ENCODE data around the gene CBX2. TPM values are rescaled to one million over a fixed set of nuclear protein-coding genes. Genes with fewer than 3 reads are reported as not detected.

CBX2 gene
- total RNA-seq, 1 experiment from 2014 or later = 79.4 TPM

DNA sequence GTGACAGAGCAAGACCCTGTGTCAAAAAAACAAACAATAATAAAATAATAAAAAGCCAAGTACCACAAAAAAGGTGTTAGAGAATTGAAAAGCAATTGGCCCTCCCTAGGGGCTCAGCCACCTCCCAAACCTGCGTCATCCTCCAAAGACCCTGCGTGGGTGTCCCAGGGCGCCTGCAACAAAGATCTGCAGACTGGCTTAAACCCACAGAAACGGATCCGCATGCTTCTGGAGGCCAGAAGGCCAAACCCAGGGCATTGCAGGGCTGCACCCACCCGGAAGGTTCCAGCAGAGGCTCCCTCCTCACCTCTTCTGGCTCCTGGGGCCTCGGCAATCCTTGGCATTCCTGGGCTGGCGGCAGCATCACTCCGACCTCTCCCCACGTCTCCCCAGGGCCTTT is 45.7 kb upstream of the CBX2 start:
- DNase-seq = no peak
- H3K4ac ChIP-seq (ENCODE audit: low read depth, low read length) = no peak overlapping the region
- H3K36me3 Mint-ChIP-seq (ENCODE audit: insufficient read depth in 1 of 3, low read depth in 3 of 3) = no peaks in the 10 kb centered on the region; a peak in 1 of 7 replicates
- H2AFZ ChIP-seq (ENCODE audit: low read length) = no peak overlapping the region
- H3T11ph ChIP-seq (ENCODE audit: low read length) = no peak overlapping the region
- no peak overlapping the region for H2AK5ac ChIP-seq (ENCODE audit: insufficient read length, low read length)
- TF ChIP-seq, protein P1, sequence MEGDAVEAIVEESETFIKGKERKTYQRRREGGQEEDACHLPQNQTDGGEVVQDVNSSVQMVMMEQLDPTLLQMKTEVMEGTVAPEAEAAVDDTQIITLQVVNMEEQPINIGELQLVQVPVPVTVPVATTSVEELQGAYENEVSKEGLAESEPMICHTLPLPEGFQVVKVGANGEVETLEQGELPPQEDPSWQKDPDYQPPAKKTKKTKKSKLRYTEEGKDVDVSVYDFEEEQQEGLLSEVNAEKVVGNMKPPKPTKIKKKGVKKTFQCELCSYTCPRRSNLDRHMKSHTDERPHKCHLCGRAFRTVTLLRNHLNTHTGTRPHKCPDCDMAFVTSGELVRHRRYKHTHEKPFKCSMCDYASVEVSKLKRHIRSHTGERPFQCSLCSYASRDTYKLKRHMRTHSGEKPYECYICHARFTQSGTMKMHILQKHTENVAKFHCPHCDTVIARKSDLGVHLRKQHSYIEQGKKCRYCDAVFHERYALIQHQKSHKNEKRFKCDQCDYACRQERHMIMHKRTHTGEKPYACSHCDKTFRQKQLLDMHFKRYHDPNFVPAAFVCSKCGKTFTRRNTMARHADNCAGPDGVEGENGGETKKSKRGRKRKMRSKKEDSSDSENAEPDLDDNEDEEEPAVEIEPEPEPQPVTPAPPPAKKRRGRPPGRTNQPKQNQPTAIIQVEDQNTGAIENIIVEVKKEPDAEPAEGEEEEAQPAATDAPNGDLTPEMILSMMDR (conservative IDR thresholded peaks at IDR 0.05) = no peak
- no peak overlapping the region for H3K4me2 ChIP-seq (ENCODE audit: insufficient read depth, insufficient read length, low read length)
- H3K9me3 Mint-ChIP-seq = no peaks in the 10 kb centered on the region; a peak in 1 of 5 replicates
- H2BK5ac ChIP-seq (ENCODE audit: insufficient read length, low read length) = no peak overlapping the region
- no peak overlapping the region for H4K5ac ChIP-seq (ENCODE audit: insufficient read length, low read depth, low read length)
- no peak overlapping the region for H3K27ac ChIP-seq (ENCODE audit: insufficient read length, low read depth, low read length)
- H3K4me1 ChIP-seq (ENCODE audit: insufficient read depth, low read length) = no peaks in the 10 kb centered on the region
- no peak overlapping the region for H3K23ac ChIP-seq (ENCODE audit: insufficient read length, low read depth, low read length)
- H4K8ac ChIP-seq (replicated peaks; ENCODE audit: insufficient read length, low read depth, low read length) = no peak overlapping the region
- no peaks in the 10 kb centered on the region for H4K20me1 ChIP-seq (ENCODE audit: control insufficient read depth, insufficient read depth, insufficient read length)
- WGBS (ENCODE audit: extremely low coverage, insufficient read length, low lambda C conversion rate) = no CpG with 5 or more reads among the region's 10 CpGs
- no peak overlapping the region for H4K91ac ChIP-seq (ENCODE audit: insufficient read length, low read depth, low read length)
- H3K27me3 ChIP-seq (ENCODE audit: insufficient read depth, low read length) = no peaks in the 10 kb centered on the region; the same call in 1 of the 2 replicates
- H2BK20ac ChIP-seq (ENCODE audit: low read depth, low read length, poor library complexity, severe bottlenecking) = no peak overlapping the region
- peaks cover 3 to 8% of the 10 kb centered on the region in 2 experiments; a peak in 2 of 4 replicates for H3K4me1 Mint-ChIP-seq
- H3K27ac Mint-ChIP-seq = no peak overlapping the region
- H3K4me3 Mint-ChIP-seq = no peak overlapping the region
- no peaks in the 10 kb centered on the region for H3K9me3 ChIP-seq (ENCODE audit: control insufficient read depth, low read depth, low read length)
- H3K23me2 ChIP-seq (ENCODE audit: insufficient read length, low read depth, low read length, poor library complexity, severe bottlenecking) = no peaks in the 10 kb centered on the region
- H2BK15ac ChIP-seq (ENCODE audit: low read depth, low read length) = no peak overlapping the region
- H3K18ac ChIP-seq (ENCODE audit: insufficient read length, low read depth, low read length) = no peak overlapping the region
- H3K27me3 Mint-ChIP-seq (ENCODE audit: low read depth) = peaks cover 18% of the 10 kb centered on the region
- no peaks in the 10 kb centered on the region for H3K79me2 ChIP-seq (ENCODE audit: insufficient read depth, low read length)
- H2BK120ac ChIP-seq (ENCODE audit: low read depth, low read length, poor library complexity, severe bottlenecking) = no peak overlapping the region
- H2BK12ac ChIP-seq (ENCODE audit: insufficient read length, low read depth, low read length) = no peak overlapping the region
- no peak overlapping the region for H3K56ac ChIP-seq (ENCODE audit: insufficient read length, low read depth, low read length)
- H3K9ac ChIP-seq (ENCODE audit: extremely low read depth, insufficient read length, low read length) = no peak overlapping the region
- no peak overlapping the region; the same call in 1 of the 2 replicates for H3K14ac ChIP-seq (ENCODE audit: insufficient read depth, low read length)
- no peaks in the 10 kb centered on the region for H3K79me1 ChIP-seq (ENCODE audit: insufficient read depth, low read depth, low read length, poor library complexity, severe bottlenecking)
